WERI-Rb-1 (cell line): ENCODE results near the gene BCL2L12.

Source experiments
- DNase-seq: peaks from one replicate; pipeline ENCODE4 v3.0.0-alpha.2; 2020
- H3K27ac ChIP-seq: fragments of 250-450 bp; sonication (Bioruptor Pico); 2 replicates; pipeline ENCODE4 v1.5.1; 2020; ENCODE audit warnings: mild to moderate bottlenecking, moderate library complexity
- H3K27me3 ChIP-seq: fragments of 250-450 bp; sonication (Bioruptor Pico); 2 replicates; pipeline ENCODE4 v1.5.1; 2021; ENCODE audit warnings: mild to moderate bottlenecking, low read depth, moderate library complexity; ENCODE audit not compliant: insufficient read depth, severe bottlenecking
- H3K36me3 ChIP-seq: fragments of 250-450 bp; sonication (Bioruptor Pico); 2 replicates; pipeline ENCODE4 v1.5.1; 2020; ENCODE audit warnings: mild to moderate bottlenecking, moderate library complexity
- H3K4me3 ChIP-seq: 2 replicates; pipeline ENCODE4 v1.5.1; 2011; ENCODE audit warnings: low read depth, mild to moderate bottlenecking, control low read depth, low read length
- H3K9me3 ChIP-seq: fragments of 250-450 bp; sonication (Bioruptor Pico); 2 replicates; pipeline ENCODE4 v1.5.1; 2021; ENCODE audit warnings: mild to moderate bottlenecking, moderate library complexity; ENCODE audit not compliant: severe bottlenecking
- TF ChIP-seq, protein P1 (sequence below): IDR thresholded peaks from 2 replicates; pipeline ENCODE4 v1.5.1; 2011; ENCODE audit warnings: low read depth, mild to moderate bottlenecking, control low read depth, inconsistent platforms, low read length

The BCL2L12 gene

DNA sequence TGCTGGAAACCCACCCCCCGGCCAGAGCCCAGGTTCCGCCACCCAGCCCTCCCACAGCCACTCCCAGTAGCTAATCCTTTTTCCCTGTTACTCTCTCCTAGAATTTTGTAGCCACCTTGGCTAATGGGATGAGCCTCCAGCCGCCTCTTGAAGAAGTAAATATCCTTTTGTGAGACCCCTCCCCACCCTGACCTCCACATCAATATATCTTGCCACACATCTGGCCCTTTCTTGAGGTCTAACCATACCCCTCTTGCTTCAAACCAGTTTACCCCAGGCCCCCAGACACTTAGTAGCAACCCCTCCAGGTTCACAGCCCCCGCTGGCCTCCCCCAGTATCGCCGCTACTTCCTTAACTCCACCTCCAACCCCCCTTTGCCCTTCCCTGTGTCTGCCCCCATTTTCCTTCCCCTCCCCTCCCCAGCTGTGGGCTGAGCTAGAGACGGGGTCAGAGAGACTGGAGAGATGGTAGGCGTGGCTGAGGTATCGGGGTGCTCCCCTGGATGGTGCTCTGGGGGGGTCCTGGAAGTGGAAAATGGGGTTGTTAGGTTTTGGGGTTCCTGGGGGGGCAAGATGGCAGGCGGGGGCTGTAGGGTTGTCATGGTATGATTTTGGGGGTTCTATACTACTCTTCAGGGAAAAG, 14.2 kb downstream of the BCL2L12 start:
- Histone ChIP-seq H3K27ac (peak overlapping the region; percentile 99), H3K27me3 (no peaks in the 10 kb centered on the region), H3K4me3 (peak overlapping the region; percentile 41), H3K9me3 (no peaks in the 10 kb centered on the region), H3K36me3 (peaks cover 55% of the 10 kb centered on the region)
- TF ChIP-seq, protein P1, sequence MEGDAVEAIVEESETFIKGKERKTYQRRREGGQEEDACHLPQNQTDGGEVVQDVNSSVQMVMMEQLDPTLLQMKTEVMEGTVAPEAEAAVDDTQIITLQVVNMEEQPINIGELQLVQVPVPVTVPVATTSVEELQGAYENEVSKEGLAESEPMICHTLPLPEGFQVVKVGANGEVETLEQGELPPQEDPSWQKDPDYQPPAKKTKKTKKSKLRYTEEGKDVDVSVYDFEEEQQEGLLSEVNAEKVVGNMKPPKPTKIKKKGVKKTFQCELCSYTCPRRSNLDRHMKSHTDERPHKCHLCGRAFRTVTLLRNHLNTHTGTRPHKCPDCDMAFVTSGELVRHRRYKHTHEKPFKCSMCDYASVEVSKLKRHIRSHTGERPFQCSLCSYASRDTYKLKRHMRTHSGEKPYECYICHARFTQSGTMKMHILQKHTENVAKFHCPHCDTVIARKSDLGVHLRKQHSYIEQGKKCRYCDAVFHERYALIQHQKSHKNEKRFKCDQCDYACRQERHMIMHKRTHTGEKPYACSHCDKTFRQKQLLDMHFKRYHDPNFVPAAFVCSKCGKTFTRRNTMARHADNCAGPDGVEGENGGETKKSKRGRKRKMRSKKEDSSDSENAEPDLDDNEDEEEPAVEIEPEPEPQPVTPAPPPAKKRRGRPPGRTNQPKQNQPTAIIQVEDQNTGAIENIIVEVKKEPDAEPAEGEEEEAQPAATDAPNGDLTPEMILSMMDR, result no peak
- DNase-seq, result no peak

DNA sequence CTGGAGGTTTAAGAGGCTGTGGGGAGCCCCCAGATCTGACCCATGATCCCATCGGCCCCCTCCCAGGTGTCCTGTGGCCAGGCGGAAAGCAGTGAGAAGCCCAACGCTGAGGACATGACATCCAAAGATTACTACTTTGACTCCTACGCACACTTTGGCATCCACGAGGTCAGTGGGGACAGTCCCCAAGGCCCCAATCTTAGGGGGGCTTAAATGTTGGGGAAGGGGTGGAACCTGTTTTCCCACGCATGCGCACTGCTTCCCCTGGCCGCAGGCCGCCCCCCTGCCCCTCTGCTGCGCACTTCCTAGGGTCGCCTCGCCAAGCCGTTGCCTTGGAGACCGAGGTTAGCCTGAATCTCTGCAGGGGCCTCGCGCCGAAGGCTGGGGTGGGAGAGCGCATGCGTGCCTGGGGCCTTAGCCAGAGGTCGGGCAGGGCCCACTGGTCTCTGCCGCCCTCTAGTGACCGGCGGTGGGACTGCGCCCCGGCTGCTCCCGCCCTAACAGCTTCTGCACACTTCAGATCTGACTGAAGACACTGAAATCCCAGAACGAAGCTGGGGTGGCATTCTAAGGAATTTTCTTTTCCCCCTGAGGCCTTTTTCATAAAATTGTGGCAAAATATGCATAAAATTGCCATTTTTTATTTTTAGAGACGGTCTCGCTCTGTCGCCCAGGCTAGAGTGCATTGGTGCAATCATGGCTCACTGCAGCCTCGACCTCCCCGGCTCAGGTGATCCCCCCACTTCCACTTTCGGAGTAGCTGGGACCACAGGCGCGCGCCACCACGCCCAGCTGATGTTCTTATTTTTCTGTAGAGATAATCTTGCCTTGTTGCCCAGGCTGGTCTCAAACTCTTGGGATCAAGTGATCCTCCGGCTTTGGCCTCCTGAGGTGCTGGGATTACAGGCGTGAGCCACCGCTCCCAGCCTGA, 15.0 kb downstream of the BCL2L12 start:
- peak overlapping the region; percentile 99 for H3K27ac ChIP-seq
- TF ChIP-seq, protein P1, result peak; percentile 94
- no peaks in the 10 kb centered on the region for H3K9me3 ChIP-seq
- H3K4me3 ChIP-seq, result peak overlapping the region; percentile 41
- peaks cover 61% of the 10 kb centered on the region for H3K36me3 ChIP-seq
- DNase-seq, result peak; percentile 95
- no peaks in the 10 kb centered on the region for H3K27me3 ChIP-seq

DNA sequence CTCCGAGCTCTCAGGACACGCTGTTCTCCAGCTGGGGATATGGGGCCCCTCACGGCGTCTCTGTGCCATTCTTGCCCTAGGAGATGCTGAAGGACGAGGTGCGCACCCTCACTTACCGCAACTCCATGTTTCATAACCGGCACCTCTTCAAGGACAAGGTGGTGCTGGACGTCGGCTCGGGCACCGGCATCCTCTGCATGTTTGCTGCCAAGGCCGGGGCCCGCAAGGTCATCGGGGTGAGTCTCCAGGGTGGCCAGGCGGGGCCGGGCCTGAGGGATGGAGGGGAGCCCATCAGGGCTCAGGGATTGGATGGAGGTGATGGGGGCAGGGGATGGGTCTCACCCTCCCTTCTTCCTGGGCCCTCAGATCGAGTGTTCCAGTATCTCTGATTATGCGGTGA, 16.1 kb downstream of the BCL2L12 start:
- Histone ChIP-seq H3K36me3 (peaks cover 69% of the 10 kb centered on the region), H3K27me3 (no peaks in the 10 kb centered on the region), H3K9me3 (no peaks in the 10 kb centered on the region), H3K4me3 (no peak overlapping the region), H3K27ac (no peak overlapping the region)
- DNase-seq, result no peak
- TF ChIP-seq, protein P1, result no peak

DNA sequence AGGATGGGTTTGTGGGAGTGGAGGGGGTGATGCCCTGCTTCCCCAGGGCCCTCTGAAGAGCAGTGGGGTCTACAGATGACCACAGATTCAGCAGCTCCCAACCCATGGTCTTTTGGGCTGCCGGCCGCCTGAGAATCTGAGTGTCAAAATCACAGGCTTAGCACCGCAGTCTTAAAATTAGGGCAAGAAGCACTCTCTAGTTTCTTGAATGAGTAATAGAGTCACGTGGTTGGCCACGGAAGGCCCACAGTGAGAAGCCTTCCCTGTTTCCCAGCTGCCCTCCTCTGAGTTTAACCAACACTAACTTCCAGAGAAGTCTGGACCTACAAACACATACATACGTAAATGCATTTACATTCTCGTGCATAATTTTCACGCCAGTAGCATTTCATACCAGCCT, 16.5 kb downstream of the BCL2L12 start:
- Histone ChIP-seq H3K36me3 (peaks cover 70% of the 10 kb centered on the region), H3K4me3 (no peak overlapping the region), H3K9me3 (no peaks in the 10 kb centered on the region), H3K27ac (no peak overlapping the region), H3K27me3 (no peaks in the 10 kb centered on the region)
- DNase-seq, result no peak
- TF ChIP-seq, protein P1, result no peak

DNA sequence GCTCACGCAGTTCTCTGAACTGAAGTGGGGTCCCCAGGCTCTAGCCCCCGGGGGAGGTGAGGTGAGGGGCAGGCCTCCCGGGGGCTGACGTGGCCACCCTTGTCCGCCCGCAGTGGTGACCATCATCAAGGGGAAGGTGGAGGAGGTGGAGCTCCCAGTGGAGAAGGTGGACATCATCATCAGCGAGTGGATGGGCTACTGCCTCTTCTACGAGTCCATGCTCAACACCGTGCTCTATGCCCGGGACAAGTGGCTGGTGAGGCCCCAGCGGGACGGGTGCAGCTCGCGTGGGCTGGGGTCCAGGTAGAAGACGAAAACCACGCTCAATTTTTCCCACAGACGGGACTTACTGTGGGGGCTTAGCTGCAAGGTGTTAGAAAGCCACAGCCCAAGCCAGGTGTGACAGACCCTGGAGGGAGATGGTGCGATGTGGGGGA, 18.1 kb downstream of the BCL2L12 start:
- Histone ChIP-seq H3K27me3 (no peaks in the 10 kb centered on the region), H3K9me3 (no peaks in the 10 kb centered on the region), H3K36me3 (peaks cover 73% of the 10 kb centered on the region), H3K4me3 (no peak overlapping the region), H3K27ac (no peak overlapping the region)
- no peak for DNase-seq
- TF ChIP-seq, protein P1, result no peak
